ENCODE results near the gene PMVK.
"Not testable (repeated sequence)": the region's sequence is repeated elsewhere in the genome, so short reads cannot be mapped to it uniquely, and the experiment has no call there.

PMVK gene

DNA sequence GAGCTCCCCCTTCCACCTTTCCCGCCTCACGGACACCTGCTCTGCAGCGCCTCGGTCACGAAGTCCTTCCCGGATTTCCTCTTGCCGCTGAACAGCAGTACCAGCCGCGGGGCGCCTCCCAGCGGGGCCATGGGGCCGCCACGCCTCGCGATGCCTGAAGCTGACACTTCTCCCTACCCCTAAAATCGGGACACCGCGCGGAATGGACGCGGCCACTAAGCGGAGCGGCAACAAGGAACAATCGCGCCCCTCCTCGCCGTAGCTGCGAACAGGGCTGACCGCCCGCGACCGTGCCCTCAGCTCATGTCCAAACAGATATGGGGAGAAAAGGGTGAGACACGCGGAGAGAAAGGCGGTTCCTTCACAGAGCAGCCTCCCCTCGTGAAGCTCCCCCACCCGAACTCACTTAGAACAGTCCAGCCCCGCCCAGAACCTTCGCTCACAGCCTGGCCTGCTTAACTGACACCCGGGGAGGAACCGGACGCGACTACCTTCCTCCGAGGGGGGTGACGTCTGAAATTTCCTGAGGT is at the start of gene PMVK:
Gene PMVK (minus strand): TSS at position 165 of the 530 bp plus-strand sequence. CDS start 34 bp downstream, at position 131.
- DNase-seq = peak; percentile 96

DNA sequence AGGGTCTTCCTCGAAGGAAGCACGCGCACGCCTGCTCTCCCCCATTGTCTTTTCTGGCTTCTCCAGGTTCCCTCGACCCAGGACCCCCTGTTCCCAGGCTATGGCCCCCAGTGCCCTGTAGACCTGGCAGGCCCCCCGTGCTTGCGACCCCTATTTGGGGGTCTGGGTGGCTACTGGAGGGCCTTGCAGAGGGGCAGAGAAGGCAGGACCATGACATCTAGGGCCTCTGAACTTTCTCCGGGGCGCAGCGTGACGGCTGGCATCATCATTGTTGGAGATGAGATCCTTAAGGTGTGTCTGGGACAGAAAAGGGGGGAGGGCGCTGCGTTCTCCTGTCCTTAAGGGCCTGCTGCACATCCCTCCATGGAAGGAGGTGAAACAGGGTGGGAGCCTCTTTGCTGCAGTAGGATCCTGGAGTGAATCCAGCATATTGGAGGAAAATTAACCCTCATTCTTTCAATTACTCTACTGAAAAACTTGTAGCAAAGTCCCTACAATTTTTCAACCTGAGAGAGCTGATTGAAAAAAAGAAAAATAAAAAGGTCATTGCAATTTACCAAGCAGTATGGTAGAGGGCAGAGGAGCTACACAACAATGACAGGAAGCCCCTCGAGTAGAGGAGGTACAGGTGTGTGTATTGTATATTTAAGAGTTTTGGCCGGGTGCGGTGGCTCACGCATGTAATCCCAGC is 47.4 kb upstream of the PMVK start:
- peak; percentile 31 for DNase-seq

DNA sequence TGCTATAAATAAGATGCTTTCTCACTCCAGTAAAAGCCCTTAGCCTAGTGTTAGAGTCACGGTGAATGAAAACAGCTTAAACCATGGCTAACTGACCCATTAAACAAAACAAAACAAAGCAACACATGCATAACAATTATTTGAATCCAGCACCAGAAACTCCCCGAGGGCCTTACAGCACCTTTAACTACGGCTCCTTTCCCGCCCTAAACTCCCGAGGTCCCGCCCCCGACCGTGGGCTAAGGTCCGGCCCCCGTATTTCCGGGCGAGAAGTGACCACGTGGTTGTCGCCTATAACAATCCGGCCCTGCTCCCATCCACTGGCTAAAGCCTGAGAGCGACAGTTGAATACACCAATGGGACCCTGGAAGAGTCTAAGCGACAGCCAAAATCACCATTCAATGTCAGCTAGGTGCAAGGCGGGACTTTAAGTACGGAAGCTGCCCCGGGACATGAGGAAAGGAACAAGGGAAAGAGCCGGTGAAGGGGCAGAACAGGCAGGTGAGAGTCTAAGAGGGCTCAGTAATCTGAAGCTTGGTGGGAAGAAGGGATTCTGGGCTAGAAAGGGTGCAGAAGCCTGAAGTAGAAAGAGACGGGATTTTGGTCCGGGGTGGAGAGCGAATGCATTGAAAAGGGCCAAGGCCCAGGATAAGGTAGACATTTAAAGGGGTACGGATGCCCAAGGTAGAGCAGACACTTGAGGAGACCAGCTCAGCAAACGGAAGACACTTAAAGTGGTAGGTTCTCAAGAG is 46.6 kb upstream of the PMVK start, which contains the start of gene FLAD1:
Gene FLAD1 (plus strand): TSS at position 448 of the 752 bp plus-strand sequence. CDS start 351 bp downstream, outside the sequence.
- peak; percentile 97 for DNase-seq

DNA sequence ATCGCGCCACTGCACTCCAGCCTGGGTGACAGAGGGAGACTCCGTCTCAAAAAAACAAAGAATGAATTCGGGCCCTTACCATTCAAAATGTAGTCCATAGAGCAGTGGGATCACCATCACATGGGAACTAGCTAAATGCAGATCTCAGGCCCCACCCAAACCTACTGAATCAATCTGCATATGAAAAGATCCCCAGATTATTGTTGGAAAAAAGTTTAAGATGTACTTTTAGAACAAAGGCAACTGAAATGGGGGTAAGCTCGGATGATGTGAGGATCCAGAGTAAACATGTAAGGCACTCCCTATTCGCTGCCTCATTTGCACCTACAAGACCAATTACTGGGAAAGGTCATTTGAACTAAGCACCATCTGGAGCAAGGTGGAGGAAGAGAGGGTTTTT is 45.8 kb upstream of the PMVK start:
- peak; percentile 12 for DNase-seq

DNA sequence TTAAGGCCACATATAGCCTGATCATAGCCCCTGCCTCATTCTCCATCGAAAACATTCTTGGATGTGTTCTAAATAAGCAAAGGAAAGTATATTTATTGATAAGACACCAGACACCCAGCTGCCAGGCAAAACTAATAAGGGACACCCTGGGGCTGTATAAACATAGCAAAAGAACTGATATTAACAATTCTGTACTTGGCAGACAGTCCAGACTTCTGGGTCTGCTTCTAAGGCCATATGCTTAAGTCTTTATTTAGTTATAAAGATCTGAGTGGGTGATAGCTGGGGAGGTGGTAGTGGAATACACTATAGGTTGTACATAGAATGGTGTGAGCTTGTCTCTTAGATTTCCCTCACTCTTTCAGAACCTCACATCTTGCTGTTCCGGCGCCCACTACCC is 41.8 kb upstream of the PMVK start:
- DNase-seq = no peak

DNA sequence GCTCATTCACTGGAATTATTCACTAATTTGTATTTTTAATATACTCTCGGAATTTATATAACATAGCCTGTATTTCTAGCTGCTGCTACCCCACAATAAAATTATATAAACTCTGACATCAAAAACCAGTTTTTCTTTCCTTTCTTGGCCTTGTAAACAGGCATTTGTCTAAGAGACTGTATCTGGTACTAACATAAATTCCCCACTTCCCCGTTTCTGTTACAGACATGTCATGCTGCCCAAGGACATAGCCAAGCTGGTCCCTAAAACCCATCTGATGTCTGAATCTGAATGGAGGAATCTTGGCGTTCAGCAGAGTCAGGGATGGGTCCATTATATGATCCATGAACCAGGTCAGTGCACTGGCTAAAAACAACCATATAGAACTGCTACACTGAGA is 41.2 kb upstream of the PMVK start:
- DNase-seq = not testable (repeated sequence)

DNA sequence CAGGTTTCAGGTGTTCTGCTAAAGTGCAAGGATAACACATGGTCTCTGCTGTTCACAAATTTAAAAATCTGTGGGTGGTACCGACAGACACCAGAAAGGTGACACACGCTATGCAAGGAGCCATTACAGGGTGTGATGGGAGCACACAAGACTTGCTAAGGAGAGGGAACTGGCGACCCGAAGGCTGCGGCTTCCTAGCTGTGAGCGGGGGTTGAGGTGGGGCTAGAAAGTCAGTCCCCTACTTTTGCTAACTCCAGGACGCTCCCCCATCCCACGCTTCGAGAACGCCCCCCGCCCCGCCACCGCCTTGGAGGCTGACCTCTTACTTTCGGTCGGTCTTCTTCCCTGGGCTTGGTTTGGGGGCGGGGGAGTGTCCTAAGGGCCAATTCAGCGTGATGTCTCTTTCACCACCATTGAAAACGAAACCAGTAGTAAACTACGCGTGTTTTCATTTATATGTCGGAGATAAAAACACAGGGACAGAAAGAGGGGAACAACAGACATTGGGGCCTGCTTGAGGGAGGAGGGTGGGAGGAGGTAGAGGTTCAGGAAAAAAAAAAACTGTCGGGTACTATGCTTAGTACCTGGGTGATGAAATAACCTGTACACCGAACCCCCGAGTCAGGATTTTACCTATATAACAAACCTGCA is 39.0 kb upstream of the PMVK start:
- DNase-seq = peak; percentile 78

DNA sequence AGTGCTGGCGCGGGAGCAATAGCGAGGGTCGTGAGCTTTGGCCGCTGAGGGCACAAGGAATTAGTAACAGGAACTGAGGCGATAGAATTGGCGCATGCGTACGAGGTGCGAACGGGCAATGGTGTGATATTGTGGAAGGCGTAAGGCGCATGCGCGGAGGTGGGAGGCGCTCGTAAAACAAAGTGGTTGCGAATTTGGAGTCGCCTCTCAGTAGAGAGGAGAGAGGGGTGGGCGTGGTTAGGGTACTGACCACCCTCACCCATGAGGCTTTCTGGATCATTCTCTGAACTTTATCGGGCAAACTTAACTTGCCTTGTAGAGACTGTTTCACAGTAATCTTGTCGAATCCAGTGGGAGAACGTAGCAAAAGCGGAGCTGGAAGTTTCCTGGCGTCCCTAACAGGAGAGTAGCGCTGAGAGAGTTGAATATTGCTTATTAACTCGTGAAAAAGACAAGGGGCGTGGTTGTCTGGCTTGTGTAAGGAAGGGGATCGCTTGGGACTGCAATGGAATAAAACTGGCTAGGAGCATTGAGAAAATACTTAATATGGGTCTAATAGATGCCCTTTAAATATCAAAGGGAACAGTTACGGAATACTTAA is 38.4 kb upstream of the PMVK start:
- DNase-seq = peak; percentile 97

DNA sequence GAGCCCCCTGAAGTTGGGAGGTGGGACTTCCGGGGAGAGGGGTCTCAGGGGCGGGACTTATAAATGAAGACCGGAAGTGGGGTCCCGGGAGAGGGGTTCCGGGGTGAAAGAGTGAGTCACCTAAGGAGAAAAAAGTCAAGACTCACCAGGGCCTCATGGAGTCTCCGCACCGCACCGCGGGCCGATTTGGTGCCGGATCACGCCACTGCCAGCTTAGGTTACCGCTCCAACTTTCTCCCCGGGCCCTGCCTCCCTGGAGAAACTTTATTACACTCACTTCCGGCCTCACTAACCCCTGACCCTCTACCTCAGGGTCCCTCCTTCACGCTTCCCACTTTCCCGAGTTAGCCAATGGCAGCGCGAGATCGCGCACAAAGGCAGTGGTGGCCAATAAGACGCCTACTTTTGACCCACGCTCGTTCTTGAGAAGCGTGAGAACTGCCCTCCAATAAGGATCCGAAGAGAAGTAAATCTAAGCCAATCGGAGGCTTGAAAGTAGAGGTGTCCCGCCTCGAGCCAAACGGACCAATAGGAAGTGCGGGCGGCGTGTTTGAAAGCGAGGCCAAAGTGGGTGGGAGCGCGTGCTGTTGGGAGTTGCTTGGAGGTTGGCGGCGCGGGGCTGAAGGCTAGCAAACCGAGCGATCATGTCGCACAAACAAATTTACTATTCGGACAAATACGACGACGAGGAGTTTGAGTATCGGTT is 37.7 kb upstream of the PMVK start, which contains the start of gene CKS1B:
Gene CKS1B (plus strand): TSS at position 580 of the 706 bp plus-strand sequence. CDS start 65 bp downstream, at position 645.
- peak; percentile 99 for DNase-seq

DNA sequence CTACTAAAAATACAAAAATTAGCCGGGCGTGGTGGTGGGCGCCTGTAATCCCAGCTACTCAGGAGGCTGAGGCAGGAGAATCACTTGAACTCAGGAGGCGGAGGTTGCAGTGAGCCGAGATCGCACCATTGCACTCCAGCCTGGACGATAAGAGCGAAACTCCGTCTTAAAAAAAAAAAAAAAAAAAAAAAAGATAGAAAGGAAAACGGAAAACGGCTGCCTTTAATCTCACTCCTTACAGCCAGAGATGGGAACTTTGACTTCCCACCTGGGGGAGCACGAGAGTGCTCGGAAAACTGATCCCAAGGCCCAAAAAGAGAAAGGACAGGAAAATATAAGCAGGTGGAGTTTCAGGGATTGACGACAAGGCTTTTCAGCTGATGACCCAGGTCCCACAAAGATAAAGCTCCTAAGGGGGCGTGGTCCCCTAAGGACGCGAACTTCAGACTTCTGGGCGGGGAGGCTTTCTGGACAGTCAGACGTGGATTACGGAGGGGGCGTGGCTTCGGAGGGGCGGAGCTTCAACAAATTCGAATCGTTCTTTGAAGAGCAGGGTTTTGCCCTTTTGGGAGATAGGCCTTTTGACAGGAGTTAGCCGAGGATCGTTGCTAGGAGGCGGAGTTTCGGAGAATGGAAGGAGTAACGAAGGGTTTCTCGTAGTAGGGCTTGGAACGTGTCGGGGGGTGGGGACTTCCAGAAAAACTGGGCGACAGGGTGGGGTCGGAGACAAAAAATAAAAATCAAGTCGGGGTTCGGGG is 37.0 kb upstream of the PMVK start:
- DNase-seq = peak; percentile 95

DNA sequence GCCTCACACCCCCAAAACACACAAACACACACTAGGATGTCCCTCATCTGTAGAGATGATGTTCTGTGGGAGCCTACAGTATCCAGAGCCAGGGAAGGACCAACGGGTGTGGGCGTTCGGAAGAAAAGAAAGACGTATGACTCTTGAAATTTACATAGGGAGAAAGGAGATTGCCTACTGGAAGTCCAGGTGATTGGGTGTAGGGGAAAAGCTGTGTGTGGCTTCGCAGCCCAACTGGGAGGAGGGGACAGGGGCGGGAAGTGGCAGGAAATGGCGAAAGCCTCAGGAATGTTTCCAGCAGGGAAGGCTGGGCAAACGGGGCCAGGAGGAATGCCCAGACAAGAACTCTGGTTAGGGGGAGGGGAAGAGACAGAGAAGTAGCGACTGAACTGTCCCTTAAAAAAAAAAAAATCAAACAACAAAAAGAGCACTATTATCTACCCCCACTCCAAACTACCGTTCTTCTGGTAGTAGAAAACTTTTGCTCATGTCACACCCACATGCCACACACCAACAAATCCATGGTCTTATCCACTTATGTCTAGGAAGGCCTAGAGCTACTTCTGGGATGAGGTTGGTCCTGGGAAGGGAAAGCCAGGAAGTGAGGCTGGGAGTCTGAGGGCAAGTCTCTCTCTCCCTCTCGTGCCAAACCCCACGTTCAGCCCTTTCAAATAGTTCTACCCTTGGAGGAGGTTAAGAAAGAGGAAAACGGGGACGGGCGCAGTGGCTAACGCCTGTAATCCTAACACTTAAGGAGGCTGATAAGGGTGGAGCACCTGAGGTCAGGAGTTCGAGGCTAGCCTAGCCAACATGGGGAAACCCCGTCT is 36.2 kb upstream of the PMVK start:
- peak; percentile 83 for DNase-seq

DNA sequence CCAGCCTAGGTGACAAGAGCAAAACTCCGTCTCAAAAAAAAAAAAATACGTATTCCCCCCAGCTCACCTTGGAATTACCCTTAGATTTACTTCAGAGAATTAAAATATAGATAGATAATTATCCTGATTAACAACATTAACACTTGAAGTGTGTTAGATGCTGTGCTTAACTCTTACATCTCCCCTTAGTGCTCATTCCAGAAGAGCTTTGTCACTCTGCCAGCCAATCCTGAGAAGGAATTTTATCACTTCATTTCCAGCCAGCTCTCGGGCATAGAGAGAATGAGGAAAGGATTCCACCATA is 35.6 kb upstream of the PMVK start:
- DNase-seq = no peak

DNA sequence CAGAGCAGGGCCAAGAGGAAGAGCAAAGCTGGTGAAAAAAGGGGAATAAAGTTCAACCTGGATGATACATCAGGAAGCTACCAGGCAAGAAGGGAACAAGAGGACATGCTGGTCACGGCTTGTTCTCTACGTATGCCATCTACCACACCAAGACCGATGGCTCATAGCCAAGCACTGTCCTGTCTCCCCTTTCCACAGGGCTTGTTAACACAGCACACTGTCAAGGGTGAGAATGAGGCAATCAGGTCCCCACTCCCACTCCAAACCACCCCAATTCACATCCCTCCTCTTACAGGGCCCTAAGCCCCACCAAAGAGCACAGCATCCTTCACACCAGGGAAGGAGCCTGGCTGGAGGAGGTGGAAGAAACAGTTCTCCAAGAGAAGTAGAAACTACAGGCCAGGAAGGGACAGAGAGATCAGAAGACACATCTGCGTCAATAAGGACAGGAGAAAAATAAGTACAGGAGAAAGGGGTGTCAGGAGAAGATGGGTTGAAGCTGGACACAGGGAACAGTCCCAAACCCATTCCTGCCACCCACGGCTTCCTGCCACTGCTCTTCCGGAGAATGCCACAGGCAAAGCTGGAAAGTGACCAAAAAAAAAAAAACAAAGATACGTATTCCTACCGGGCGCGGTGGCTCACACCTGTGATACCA is 35.0 kb upstream of the PMVK start:
- no peak for DNase-seq

DNA sequence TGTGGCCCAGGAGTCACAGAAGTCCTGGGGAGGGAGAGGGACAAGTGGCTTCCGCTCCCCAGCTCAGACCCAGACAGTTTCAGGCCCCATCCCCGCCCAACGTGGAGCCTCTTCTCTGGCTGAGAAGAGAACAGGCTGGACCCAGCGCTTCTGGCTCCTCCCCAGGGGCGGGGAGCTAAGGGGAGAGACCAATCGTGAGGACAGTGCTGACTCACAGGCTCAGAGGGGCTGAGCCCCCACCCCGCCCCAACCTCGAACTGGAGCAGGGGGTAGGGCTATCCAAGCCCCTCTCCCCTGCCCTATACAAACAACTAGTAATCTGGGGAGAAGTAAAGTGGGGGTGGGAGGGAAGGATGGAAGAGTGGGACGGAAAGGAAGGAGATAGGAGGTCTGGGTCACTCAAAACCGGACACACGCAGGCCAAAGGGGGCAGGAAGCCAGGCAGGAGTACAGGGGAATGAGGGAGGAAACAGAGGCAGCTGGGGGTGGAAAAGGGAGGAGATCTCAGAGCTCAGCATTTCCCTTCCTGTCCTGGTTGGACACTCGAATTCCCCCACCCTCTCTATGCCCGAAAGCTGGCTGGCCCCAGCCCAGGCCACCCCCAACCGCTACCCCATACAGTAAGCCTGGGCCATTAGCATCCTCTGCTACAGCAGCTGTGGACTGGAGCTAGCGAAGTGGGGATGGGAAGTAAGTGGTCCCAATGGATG is 34.3 kb upstream of the PMVK start, which contains the start of gene SHC1:
Gene SHC1 (minus strand): TSS at position 117 of the 710 bp plus-strand sequence. CDS start 221 bp downstream, outside the sequence.
- DNase-seq = peak; percentile 96

DNA sequence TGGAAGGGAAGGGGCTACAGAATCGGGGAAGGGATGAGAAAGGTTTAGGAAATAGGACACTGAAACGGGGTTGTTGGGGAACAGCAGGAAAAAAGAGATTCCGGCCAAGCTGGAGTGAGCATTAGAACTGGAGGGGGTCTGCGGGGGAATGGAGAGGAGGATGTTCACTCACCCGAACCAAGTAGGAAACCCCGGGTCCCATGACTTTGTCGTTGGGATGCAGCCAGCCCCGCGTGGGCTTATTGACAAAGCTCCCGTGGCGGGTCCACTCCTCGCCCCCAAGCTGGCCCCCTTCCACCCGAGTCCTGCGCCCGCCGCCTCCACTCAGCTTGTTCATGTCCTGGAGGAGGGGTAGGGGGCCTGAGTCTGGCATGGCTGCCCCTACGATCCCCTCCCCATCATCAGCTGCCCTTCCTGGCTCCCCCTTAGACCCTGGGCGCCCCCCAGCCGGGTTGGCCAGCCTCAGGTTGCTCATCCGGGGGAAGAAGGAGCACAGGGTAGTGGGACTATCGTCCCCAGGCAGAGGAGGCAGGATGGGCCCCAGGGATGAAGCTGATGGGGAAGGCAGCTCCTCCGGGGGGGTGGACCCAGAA is 33.4 kb upstream of the PMVK start:
- peak; percentile 68 for DNase-seq

DNA sequence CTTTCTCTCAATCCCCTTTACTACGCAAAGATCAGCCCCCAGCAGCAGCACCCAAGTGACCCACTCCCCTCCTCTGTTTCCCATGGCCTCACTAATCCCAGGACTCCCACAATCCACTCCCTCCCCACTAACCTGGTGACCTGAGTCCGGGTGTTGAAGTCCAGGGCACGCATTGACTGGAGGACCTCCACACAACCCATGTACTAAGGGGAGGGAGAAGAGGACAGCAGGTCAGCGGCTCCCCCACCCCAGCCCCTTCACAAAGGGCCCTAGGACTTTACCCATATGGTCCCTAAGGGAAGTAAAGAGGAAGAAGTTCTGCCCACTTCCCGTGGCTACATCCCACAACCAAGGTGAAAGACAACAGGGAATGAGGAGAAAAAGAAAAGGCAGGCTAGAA is 32.7 kb upstream of the PMVK start:
- peak; percentile 17 for DNase-seq

DNA sequence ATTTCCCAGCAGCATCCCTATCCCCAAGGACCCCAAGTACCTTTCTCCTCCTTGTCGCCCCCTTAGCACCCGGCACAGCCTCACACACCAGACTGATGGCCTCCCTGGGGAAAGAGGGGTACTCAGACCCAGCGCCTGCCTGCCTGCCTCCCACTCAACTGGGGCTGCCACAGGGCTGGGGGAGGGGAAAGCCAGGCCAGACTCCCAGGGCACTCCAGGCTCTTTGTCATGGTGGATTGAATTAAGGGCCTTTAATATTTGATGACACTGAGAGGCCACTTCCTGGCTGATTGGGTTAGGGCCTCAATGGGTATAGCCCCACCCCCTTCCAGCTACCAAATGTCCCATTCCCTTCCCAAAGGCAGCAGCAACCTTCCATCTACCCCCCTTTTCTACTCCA is 32.2 kb upstream of the PMVK start:
- peak; percentile 28 for DNase-seq

DNA sequence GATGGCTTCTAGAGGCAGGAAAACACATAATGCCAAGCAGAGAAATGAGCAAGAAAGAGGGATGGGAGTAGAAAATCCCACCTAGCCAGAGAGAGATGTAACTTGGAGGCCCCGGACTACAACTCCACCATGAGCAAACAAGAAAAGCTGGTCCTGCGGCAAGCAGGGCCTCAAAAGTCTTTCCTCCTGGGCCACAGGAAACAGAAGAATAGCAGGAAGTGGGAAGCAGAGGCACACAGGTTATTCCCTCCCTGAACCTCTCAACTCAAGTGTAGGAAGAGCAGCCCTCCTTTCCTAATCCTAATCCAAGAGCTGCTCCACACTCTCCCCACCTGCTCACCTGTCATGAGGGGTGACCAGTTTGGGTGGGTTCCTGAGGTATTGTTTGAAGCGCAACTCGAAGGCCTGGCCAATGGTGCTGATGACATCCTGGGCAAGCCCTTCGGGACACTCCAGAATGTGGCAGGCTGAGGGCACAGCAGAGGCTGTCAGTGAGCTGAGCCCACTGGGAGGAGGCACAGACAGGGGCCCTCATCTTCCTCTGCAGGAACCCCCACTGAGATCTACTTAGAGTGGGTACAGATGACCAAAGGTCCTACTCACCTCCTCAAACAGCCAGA is 30.9 kb upstream of the PMVK start:
- DNase-seq = peak; percentile 12
